ENCODE measurements around the gene ABCG8. TPM values are rescaled to one million over a fixed set of nuclear protein-coding genes. Genes with fewer than 3 reads are reported as not detected.

The ABCG8 gene
- polyA plus RNA-seq, 1 of the 3 experiments (the other 2 are of a cell fraction): not detected

GRCh38 chr2:43854671-43855070, 15.9 kb downstream of the ABCG8 start:
- Histone ChIP-seq H3K4me1 (ENCODE audit: control insufficient read depth in 1 of 2, insufficient read depth in 2 of 2, low read depth in 1 of 2, low read length in 1 of 2) (no peaks in the 10 kb centered on the region), H3K27me3 (ENCODE audit: insufficient read depth) (peaks cover 19% of the 10 kb centered on the region; the same call in 1 of the 2 replicates), H3K4me2 (no peak overlapping the region), H3K27ac (ENCODE audit: low read depth in 2 of 2, low read length in 1 of 2) (no peak overlapping the region), H3K79me2 (ENCODE audit: insufficient read depth) (no peaks in the 10 kb centered on the region), H2AFZ (ENCODE audit: low read depth) (no peak overlapping the region), H4K20me1 (ENCODE audit: insufficient read depth) (no peaks in the 10 kb centered on the region), H3K9ac (no peak overlapping the region), H3K4me3 (ENCODE audit: low read depth in 2 of 2, low read length in 1 of 2) (no peak overlapping the region), H3K9me2 (no peaks in the 10 kb centered on the region), H3F3A (replicated peaks; ENCODE audit: insufficient read depth) (no peaks in the 10 kb centered on the region), H3K36me3 (replicated peaks in 1 of 2; ENCODE audit: control insufficient read depth in 1 of 2, insufficient read depth in 2 of 2, low read length in 1 of 2) (no peaks in the 10 kb centered on the region), H3K9me3 (no peaks in the 10 kb centered on the region)
- TF ChIP-seq YY1 (IDR thresholded peaks at IDR 0.05; ENCODE audit: low read depth) (no peak), FOSL2 (IDR thresholded peaks at IDR 0.05; ENCODE audit: borderline replicate concordance, low read depth) (no peak), ELF1 (IDR thresholded peaks at IDR 0.05) (no peak), MXI1 (IDR thresholded peaks at IDR 0.05; ENCODE audit: low read depth, low read length) (no peak), REST (IDR thresholded peaks at IDR 0.05; ENCODE audit: low read depth, low read length) (no peak), RFX5 (IDR thresholded peaks at IDR 0.05; ENCODE audit: low read length) (no peak), RAD21 (IDR thresholded peaks at IDR 0.05; ENCODE audit: low read length) (no peak)
- ChIA-PET POLR2A (no interaction called here), CTCF (interaction anchor here (0.9 to 1.4 kb wide), 2 partner anchors 13 to 23 kb away, joined by 3 to 6 read pairs; no protein-coding TSS in a partner anchor)
- 36% methylated on average over 3 of the region's 3 CpGs for WGBS (ENCODE audit: low lambda C conversion rate)
- peak; percentile 12 for DNase-seq

- Histone ChIP-seq H3K4me3 (ENCODE audit: low read depth in 2 of 2, low read length in 1 of 2) (no peak overlapping the region), H3K27ac (ENCODE audit: low read depth in 2 of 2, low read length in 1 of 2) (no peak overlapping the region), H3F3A (replicated peaks; ENCODE audit: insufficient read depth) (no peaks in the 10 kb centered on the region), H3K4me2 (no peak overlapping the region), H3K4me1 (ENCODE audit: control insufficient read depth in 1 of 2, insufficient read depth in 2 of 2, low read depth in 1 of 2, low read length in 1 of 2) (no peaks in the 10 kb centered on the region), H3K36me3 (replicated peaks in 1 of 2; ENCODE audit: control insufficient read depth in 1 of 2, insufficient read depth in 2 of 2, low read length in 1 of 2) (no peaks in the 10 kb centered on the region), H3K9me3 (no peaks in the 10 kb centered on the region), H3K27me3 (ENCODE audit: insufficient read depth) (peaks cover 19% of the 10 kb centered on the region; the same call in 1 of the 2 replicates), H4K20me1 (ENCODE audit: insufficient read depth) (no peaks in the 10 kb centered on the region), H3K9me2 (no peaks in the 10 kb centered on the region), H3K9ac (no peak overlapping the region), H3K79me2 (ENCODE audit: insufficient read depth) (no peaks in the 10 kb centered on the region), H2AFZ (ENCODE audit: low read depth) (no peak overlapping the region)
- 22% methylated on average over 2 of the region's 2 CpGs for WGBS (ENCODE audit: low lambda C conversion rate)
- DNase-seq: no peak
- ChIA-PET POLR2A (no interaction called here), CTCF (no interaction called here)
- TF ChIP-seq SMC3 (IDR thresholded peaks at IDR 0.05; ENCODE audit: low read depth, low read length) (no peak), USF2 (IDR thresholded peaks at IDR 0.05; ENCODE audit: borderline replicate concordance, low read depth, low read length) (no peak), GABPA (IDR thresholded peaks at IDR 0.05; ENCODE audit: low read depth) (no peak), SIN3A (IDR thresholded peaks at IDR 0.05; ENCODE audit: borderline replicate concordance, low read depth, low read length) (no peak), FOXM1 (IDR thresholded peaks at IDR 0.05; ENCODE audit: low read depth) (no peak), EP300 (IDR thresholded peaks at IDR 0.05; ENCODE audit: borderline replicate concordance in 1 of 2, low read depth in 1 of 2, low read length in 1 of 2) (no peak), NRF1 (IDR thresholded peaks at IDR 0.05; ENCODE audit: low read depth, low read length) (no peak), RFX5 (IDR thresholded peaks at IDR 0.05; ENCODE audit: low read length) (no peak), PBX3 (IDR thresholded peaks at IDR 0.05) (no peak), JUND (IDR thresholded peaks at IDR 0.05) (no peak), CHD2 (IDR thresholded peaks at IDR 0.05; ENCODE audit: low read length, partially characterized antibody) (no peak), RXRA (IDR thresholded peaks at IDR 0.05; ENCODE audit: borderline replicate concordance, low read depth) (no peak), ZBTB33 (IDR thresholded peaks at IDR 0.05; ENCODE audit: borderline replicate concordance, low read depth) (no peak), MXI1 (IDR thresholded peaks at IDR 0.05; ENCODE audit: low read depth, low read length) (no peak), TEAD4 (IDR thresholded peaks at IDR 0.05; ENCODE audit: borderline replicate concordance, insufficient read depth) (no peak)
Observed at GRCh38 chr2:43855292-43855691, 16.5 kb downstream of the ABCG8 start.
